ENCODE data around the gene ARL15. TPM values are rescaled to one million over a fixed set of nuclear protein-coding genes. Genes with fewer than 3 reads are reported as not detected.

ARL15 gene
- total RNA-seq, 1 experiment from 2014 or later, result 0.50 TPM

DNA sequence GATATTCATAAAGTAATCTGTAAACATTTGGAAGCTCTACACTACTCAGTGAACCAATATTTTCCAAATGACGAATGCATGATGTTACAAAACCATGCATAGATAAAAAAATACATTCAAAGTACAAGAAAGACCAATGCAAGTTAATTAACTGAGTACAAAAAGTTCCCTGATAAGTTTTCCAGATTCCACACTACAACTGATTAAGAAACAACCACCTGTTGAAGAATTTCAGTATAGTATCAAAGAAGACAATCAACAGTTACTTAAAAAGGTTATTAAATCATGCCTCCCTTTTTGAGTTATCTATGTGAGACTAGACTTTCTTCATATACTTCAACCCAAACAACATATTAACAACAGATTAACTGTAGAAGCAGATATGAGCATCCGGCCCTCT, 192.4 kb downstream of the ARL15 start:
- Histone ChIP-seq H3K4me2 (no peak overlapping the region), H3K9me2 (ENCODE audit: insufficient read depth) (no peaks in the 10 kb centered on the region), H3K4me3 (no peak overlapping the region), H3K79me2 (ENCODE audit: low read depth) (no peaks in the 10 kb centered on the region), H3K27me3 (ENCODE audit: insufficient read depth, low read depth) (no peaks in the 10 kb centered on the region), H3K36me3 (ENCODE audit: low read depth) (no peaks in the 10 kb centered on the region), H3K4me1 (replicated peaks; ENCODE audit: insufficient read depth) (no peaks in the 10 kb centered on the region), H3K27ac (no peak overlapping the region), H4K20me1 (ENCODE audit: insufficient read depth) (no peaks in the 10 kb centered on the region), H3K9me3 (ENCODE audit: insufficient read depth, low read depth) (no peaks in the 10 kb centered on the region), H2AFZ (no peak overlapping the region), H3F3A (ENCODE audit: insufficient read depth, low read depth) (no peaks in the 10 kb centered on the region)
- no peak for TF ChIP-seq EZH2 (IDR thresholded peaks at IDR 0.05; ENCODE audit: low read depth)
- TF ChIP-seq, protein P1, sequence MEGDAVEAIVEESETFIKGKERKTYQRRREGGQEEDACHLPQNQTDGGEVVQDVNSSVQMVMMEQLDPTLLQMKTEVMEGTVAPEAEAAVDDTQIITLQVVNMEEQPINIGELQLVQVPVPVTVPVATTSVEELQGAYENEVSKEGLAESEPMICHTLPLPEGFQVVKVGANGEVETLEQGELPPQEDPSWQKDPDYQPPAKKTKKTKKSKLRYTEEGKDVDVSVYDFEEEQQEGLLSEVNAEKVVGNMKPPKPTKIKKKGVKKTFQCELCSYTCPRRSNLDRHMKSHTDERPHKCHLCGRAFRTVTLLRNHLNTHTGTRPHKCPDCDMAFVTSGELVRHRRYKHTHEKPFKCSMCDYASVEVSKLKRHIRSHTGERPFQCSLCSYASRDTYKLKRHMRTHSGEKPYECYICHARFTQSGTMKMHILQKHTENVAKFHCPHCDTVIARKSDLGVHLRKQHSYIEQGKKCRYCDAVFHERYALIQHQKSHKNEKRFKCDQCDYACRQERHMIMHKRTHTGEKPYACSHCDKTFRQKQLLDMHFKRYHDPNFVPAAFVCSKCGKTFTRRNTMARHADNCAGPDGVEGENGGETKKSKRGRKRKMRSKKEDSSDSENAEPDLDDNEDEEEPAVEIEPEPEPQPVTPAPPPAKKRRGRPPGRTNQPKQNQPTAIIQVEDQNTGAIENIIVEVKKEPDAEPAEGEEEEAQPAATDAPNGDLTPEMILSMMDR (conservative IDR thresholded peaks at IDR 0.05), result no peak
- POLR2A ChIA-PET (ENCODE audit: unreplicated experiment), result no interaction called here
- intact Hi-C loops (cut with micrococcal nuclease; ENCODE audit: unreplicated experiment), result no loop called here
- no peak for DNase-seq
- BruUV-seq (replicated peaks), result no TSS peak
- CTCF ChIA-PET, result no interaction called here

DNA sequence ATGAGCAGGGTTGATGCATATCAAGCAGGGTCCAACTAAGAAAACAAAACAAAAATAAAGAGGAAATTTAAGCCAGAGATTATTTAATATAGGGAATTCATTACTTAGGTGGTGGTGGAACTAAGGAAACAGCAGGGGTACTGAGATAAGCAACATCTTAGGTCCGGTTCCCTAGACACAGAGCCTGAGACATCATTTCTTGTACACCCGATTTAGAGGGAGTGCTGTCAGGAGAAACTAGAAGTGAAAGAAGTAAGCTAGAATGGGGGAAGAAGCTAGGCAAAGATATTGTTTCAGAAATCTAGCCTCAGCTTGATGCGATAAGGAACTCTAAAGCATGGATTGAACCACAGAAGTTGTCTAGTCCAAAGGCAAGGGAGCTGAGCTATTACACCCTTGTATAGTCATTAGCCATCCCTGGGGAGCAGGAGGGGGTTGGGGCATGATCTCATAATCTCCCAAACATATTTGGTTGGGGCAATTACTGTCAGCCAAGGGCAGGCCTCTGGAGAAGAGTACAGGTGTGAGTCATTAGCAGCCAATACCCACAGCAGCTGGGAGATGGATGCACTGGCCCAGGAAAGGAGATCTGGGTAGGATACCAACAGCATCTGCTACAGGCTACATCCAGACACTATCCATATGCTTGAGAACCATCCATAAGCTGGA, 194.5 kb downstream of the ARL15 start:
- no peaks in the 10 kb centered on the region for H3K27me3 ChIP-seq (ENCODE audit: insufficient read depth, low read depth)
- H3K79me2 ChIP-seq (ENCODE audit: low read depth), result no peaks in the 10 kb centered on the region
- H3K27ac ChIP-seq, result no peak overlapping the region
- TF ChIP-seq, protein P1 (conservative IDR thresholded peaks at IDR 0.05), result no peak
- TF ChIP-seq EZH2 (IDR thresholded peaks at IDR 0.05; ENCODE audit: low read depth), result no peak
- H3K9me2 ChIP-seq (ENCODE audit: insufficient read depth), result no peaks in the 10 kb centered on the region
- intact Hi-C loops (cut with micrococcal nuclease; ENCODE audit: unreplicated experiment), result no loop called here
- H4K20me1 ChIP-seq (ENCODE audit: insufficient read depth), result no peaks in the 10 kb centered on the region
- no peaks in the 10 kb centered on the region for H3K36me3 ChIP-seq (ENCODE audit: low read depth)
- H3F3A ChIP-seq (ENCODE audit: insufficient read depth, low read depth), result no peaks in the 10 kb centered on the region
- no peaks in the 10 kb centered on the region for H3K9me3 ChIP-seq (ENCODE audit: insufficient read depth, low read depth)
- ChIA-PET POLR2A (ENCODE audit: unreplicated experiment) (no interaction called here), CTCF (no interaction called here)
- H3K4me3 ChIP-seq, result no peak overlapping the region
- H3K4me2 ChIP-seq, result no peak overlapping the region
- H2AFZ ChIP-seq, result no peak overlapping the region
- no peaks in the 10 kb centered on the region for H3K4me1 ChIP-seq (replicated peaks; ENCODE audit: insufficient read depth)
- BruUV-seq (replicated peaks), result no TSS peak
- DNase-seq, result no peak

DNA sequence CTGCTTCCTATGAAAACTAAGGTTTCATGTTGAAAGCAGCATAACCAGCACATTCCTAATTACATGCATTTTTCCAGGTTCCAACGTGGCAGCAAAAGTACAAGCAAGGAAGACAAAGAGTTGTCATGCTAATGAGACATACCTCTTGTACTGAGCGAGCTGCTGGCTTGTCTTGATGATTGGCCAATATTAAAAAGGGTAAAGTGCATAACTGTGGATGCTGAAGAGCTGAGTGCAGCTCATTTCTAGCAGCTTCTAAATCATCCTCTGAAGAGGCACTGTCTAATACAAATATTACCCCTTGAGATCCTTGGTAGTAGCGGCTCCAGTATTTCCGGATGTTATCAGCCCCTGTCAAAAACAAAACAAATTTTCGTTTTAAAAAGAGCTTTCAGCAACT, 197.3 kb downstream of the ARL15 start:
- Histone ChIP-seq H3K27me3 (ENCODE audit: insufficient read depth, low read depth) (no peaks in the 10 kb centered on the region), H3F3A (ENCODE audit: insufficient read depth, low read depth) (no peaks in the 10 kb centered on the region), H3K27ac (no peak overlapping the region), H3K9me2 (ENCODE audit: insufficient read depth) (no peaks in the 10 kb centered on the region), H3K9me3 (ENCODE audit: insufficient read depth, low read depth) (no peaks in the 10 kb centered on the region), H2AFZ (no peak overlapping the region), H3K4me2 (no peak overlapping the region), H3K4me1 (replicated peaks; ENCODE audit: insufficient read depth) (no peaks in the 10 kb centered on the region), H3K36me3 (ENCODE audit: low read depth) (no peaks in the 10 kb centered on the region), H4K20me1 (ENCODE audit: insufficient read depth) (no peaks in the 10 kb centered on the region), H3K4me3 (no peak overlapping the region), H3K79me2 (ENCODE audit: low read depth) (no peaks in the 10 kb centered on the region)
- ChIA-PET CTCF (no interaction called here), POLR2A (ENCODE audit: unreplicated experiment) (no interaction called here)
- no TSS peak for BruUV-seq (replicated peaks)
- no peak for TF ChIP-seq EZH2 (IDR thresholded peaks at IDR 0.05; ENCODE audit: low read depth)
- TF ChIP-seq, protein P1 (conservative IDR thresholded peaks at IDR 0.05), result no peak
- intact Hi-C loops (cut with micrococcal nuclease; ENCODE audit: unreplicated experiment), result no loop called here
- no peak for DNase-seq
